Glomerular visceral epithelial cell (primary cell): ENCODE data around the gene KRT9.
A peak's percentile ranks its signal among the peaks of the same experiment; 100 is the strongest.
"Not testable (repeated sequence)": the region's sequence is repeated elsewhere in the genome, so short reads cannot be mapped to it uniquely, and the experiment has no call there.

Source experiments
- DNase-seq: peaks from one replicate; pipeline ENCODE4 v3.0.0-alpha.2; 2016; ENCODE audit errors: extremely low spot score

The KRT9 gene

GRCh38 chr17:41571561-41572434 is at the start of gene KRT9:
TSS of gene KRT9 (minus strand) at chr17:41572059. CDS start at chr17:41571992, 67 bp downstream.
- no peak for DNase-seq

DNA sequence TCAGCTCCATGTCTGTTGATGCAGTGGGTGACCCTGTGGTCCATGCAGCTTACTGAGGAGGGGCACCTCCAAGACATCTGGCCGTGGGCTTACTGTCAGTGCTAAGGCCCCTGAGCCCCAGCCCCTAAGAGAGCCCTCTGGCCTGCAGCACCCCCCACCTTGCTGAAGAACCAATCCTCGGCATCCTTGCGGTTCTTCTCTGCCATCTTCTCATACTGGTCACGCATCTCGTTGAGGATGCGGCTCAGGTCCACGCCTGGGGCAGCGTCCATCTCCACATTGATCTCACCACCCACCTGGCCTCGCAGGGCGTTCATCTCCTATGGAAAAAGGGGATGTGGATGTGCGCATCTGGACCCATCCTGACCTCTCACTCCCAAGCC is 49.6 kb upstream of the KRT9 start:
- DNase-seq = not testable (repeated sequence)

GRCh38 chr17:41620583-41621434 is 49.0 kb upstream of the KRT9 start:
- DNase-seq = no peak

DNA sequence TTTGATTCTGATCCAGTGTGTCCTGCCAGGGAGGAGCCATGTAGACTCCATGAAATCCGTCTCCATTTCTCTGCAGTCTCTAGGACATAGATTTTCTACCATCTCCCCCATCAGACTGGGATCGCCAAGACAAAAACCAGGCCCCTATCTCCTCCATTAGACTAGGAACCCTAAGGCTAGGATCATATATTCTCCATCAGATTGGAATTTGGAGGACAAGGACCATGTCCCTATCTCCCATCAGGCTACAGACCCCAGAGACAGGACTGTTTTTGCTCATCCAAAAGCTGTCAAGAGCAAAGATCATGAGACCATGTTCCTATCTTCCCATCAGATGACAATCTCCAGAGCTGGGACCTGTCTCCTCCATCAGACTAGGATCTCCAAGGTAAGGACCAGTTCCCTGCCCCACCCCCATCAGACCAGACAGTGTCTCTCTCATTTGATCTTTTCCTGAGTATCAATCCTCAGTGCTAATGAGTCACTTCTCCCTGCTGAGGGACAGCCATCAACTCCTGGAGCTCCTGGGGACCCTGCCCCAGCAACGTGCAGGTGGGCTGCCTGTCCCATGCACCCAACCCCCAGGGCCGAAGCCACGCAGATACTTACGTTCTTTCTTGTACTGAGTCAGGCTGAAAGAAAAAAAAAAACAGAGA is 48.2 kb upstream of the KRT9 start:
- not testable (repeated sequence) for DNase-seq

DNA sequence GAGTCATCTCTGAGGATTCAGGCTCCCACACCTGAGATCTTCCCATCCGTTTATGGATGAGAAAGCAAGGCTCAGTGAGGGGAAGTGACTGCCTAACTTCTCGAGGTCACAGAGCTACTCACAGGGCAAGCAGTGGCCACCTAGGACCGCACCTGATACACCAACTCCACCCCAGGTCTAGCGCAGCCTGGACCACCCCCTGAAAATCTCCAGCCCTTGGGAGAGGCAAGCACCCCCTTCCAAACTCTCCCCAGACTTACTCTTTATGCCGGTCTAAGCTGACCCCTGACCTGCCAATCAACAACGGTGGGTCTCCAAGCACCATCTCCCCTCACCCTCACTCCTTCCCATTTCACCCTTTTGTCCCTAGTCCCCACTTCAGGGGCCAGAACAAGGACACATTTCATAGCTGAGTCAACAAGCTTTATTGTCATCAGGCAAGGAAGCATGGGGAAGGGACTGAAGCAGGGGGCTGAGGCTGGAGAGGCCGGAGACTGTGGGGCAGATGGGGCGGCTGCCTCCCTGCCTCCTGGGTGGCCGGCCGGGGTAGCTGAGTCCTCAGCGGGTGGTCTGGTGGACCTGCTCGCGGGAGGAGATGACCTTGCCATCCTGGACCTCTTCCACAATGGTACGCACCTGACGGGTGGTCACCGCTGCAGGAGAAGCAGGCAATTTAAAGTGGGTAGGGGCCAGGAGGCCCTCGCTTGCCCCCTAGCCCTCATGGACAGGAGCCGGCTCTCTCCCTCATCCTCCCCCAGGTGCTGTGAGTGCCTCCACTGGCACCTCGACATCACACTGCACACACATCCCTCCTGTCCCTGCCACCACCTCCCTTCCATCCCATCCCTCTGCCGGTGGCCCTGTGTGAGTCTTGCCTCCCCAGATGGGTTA is 47.4 kb upstream of the KRT9 start:
- no peak for DNase-seq

- no peak for DNase-seq
Measured at GRCh38 chr17:41618341-41619035, 46.6 kb upstream of the KRT9 start.

DNA sequence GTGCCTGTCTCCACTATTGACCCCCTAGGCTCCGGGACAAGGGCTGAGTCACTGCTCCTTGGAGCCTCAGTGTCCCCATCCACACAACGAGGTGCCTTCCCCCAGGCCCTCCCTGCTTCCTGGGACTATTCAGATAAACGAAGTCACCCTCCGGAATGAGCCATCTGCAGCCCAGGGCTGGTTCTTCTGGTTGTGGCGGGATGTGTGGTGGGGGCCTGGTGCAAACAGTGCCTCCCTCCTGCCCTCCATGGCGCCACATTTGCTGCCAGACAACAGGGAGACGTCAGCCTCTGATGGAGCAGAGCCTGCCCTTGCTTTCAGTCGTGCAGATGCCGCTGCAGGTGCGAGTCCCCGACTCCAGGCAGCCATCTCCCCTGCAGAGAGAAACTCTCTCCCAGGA is 45.8 kb upstream of the KRT9 start:
- DNase-seq = no peak

DNA sequence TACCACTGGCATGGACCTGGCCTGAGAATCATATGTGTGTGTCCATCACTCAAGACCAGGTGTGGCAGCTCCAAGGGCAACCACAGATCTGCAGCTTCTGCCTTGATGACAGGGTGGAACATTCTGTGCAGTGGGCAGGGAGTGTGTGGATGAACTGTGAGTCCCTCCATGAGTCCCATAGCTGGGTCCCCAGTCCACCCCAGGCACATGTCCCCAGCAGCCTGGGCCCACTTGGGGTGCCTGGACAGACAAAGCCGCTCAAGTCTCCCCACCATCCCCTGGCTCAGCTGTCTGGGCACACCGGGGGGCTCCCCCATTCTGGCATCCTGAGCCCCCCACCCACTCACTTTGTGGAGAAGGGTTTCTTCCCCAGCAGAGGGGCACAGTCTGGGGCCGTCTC is 45.3 kb upstream of the KRT9 start:
- no peak for DNase-seq

- not testable (repeated sequence) for DNase-seq
Measured at GRCh38 chr17:41616486-41616885, 44.6 kb upstream of the KRT9 start.

- peak; percentile 16 for DNase-seq
Measured at GRCh38 chr17:41615454-41615853, 43.6 kb upstream of the KRT9 start.

DNA sequence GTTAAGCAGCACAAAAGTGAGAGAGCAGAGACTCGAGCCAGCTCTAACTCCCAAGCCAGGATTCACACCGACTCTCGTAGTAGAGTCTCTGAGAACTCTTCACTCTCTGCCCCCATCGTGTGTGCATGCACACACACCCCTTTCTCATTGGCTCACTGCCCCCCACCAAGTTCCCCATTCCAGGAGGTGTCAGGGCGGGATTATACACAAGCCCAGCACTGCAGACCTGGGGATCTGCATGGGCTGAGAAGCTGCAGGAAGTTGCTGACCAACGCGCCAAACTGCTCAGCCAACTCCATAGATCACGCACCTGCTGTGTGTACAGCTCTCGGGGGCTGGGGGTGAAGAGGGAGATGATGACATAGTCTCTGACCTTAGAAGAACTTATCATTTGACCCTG is 42.9 kb upstream of the KRT9 start:
- not testable (repeated sequence) for DNase-seq

GRCh38 chr17:41614098-41614497 is 42.2 kb upstream of the KRT9 start:
- DNase-seq = no peak

DNA sequence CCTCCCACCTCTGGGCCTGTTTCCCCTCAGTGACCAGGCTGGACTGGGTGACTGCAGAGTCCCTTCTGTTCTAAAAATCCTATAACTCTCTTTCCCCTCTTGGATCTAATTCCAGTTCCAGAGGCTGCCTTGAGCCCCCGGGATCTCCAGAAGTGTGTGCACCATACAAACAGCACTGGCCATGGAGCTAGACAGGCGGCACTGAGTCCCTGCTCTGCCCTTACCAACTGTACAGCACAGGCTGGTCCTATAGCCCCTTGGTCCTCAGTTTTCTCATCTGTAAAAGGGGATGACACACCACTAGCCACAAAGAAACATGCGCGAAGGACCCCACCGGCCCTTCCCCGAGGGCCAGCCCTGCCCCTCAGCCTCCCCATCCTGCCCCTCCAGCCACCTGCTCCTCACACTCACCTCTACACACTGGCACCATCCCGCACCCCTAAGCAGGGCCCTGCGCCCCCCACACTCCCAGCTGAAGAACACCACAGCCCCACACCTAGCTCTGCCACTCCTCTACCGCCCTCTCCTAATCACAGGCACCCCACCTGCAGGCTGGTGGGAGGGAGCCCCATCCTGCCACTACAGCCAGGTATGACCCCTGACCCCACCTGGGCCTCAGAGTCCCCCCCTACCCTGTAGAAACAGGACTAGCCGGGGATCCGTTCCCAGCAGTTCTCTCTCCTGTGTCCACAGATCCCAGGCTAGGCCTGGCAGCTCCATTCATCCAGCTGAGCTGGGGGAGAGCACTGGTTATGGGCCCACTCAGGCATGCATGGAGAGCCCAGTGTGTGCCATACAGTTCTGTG is 41.6 kb upstream of the KRT9 start:
- no peak for DNase-seq

DNA sequence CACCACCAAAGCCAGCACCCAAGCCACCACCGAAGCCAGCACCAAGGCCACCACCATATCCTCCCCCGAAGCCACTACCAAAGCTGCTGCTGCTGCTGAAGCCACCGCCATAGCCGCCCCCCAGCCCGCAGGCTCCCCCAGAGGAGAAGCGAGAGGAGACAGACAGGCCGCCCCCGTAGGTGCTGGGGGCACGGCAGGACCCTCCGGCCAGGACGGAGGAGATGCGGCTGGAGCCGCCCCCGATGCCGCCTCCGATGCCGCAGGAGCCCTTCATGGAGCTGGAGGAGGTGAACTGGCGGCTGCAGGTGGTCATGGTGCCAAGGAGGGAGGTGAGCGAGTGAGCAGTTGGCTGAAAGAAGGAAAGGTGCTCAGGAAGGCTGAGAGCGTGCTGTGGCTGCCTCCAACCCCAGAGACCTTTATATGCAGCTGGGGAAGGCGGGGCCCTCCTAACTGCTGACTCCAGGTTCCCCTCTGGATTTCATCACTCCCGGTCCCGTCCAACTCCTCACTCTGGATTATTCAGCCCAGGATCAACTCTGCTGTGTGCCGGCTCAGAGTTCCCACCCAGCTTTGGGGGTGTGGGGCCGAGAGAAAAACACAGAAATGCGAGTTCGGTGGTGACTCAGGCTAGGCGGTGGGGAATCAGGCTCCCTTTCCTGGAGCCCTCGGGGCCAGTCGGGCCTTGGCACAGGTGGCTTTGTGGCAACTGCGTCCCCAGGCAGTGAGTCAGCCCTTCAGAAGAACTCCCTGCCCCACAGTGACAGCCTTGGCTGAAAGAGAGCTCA is 40.7 kb upstream of the KRT9 start, which contains the start of gene KRT16:
Gene KRT16, minus strand, starts transcription at position 392 of the 785 bp plus-strand sequence. Its CDS starts 79 bp downstream, at position 313.
- peak; percentile 20 for DNase-seq

GRCh38 chr17:41610965-41611640 is 39.2 kb upstream of the KRT9 start:
- no peak for DNase-seq

- not testable (repeated sequence) for DNase-seq
Measured at GRCh38 chr17:41610061-41610517, 38.2 kb upstream of the KRT9 start.

DNA sequence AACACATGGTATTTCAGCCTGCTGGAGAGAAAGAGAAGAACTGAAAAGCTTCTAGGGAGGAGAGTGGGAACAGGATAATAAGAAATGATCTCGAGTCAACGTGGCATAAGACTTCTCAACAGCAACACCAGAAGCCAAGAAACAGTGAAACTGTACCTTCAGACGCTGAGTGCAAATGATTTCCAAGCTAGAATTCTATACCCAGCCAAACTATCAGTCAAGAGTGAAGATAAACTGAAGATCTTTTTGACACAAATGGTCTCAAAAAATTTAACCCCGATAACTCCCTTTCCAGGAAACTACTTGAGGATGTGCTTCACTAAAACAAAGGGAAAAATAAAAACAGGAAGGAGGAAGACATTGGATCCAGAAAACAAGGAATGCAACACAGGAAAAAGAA is 35.1 kb upstream of the KRT9 start:
- DNase-seq = not testable (repeated sequence)

GRCh38 chr17:41602524-41602923 is 30.7 kb upstream of the KRT9 start:
- no peak for DNase-seq
